Parathyroid adenoma (tissue), 2 donors: ENCODE data around the gene MAP3K3.

Experiments used
- H2AFZ ChIP-seq: fragments of 300-600 bp; sonication (generic); one replicate; pipeline ENCODE4 v1.7.0; 2017; ENCODE audit warnings: antibody characterized with exemption, mild to moderate bottlenecking
- H3K27ac ChIP-seq: fragments of 300-600 bp; sonication (generic); one replicate; pipeline ENCODE4 v1.7.0; 2017
- H3K27me3 ChIP-seq: fragments of 300-600 bp; sonication (generic); one replicate; pipeline ENCODE4 v1.7.0; 2017; ENCODE audit warnings: low read length; ENCODE audit not compliant: control insufficient read depth, insufficient read depth
- H3K36me3 ChIP-seq: fragments of 300-600 bp; sonication (generic); one replicate; pipeline ENCODE4 v1.7.0; 2017; ENCODE audit warnings: low read length; ENCODE audit not compliant: control insufficient read depth, insufficient read depth
- H3K4me1 ChIP-seq: fragments of 300-600 bp; sonication (generic); one replicate; pipeline ENCODE4 v1.7.0; 2017; ENCODE audit warnings: control low read depth
- H3K4me2 ChIP-seq: fragments of 300-600 bp; sonication (generic); one replicate; pipeline ENCODE4 v1.7.0; 2017; ENCODE audit warnings: low read length
- H3K4me3 ChIP-seq: fragments of 300-600 bp; sonication (generic); one replicate; pipeline ENCODE4 v1.7.0; 2017; ENCODE audit warnings: low read depth, low read length
- H3K79me2 ChIP-seq: fragments of 300-600 bp; sonication (generic); one replicate; pipeline ENCODE4 v1.7.0; 2017; ENCODE audit warnings: control low read depth
- H3K9ac ChIP-seq: fragments of 300-600 bp; sonication (generic); one replicate; pipeline ENCODE4 v1.7.0; 2017; ENCODE audit warnings: mild to moderate bottlenecking
- H3K9me3 ChIP-seq: fragments of 300-600 bp; sonication (generic); one replicate; pipeline ENCODE4 v1.7.0; 2017; ENCODE audit warnings: low read length; ENCODE audit not compliant: control insufficient read depth
- TF ChIP-seq, protein P1 (sequence below): fragments of 300-600 bp; sonication (generic); IDR thresholded peaks from one replicate; pipeline ENCODE4 v1.7.0; 2017; ENCODE audit warnings: antibody characterized with exemption, mild to moderate bottlenecking
- donor health status: primary hyperparathyroidism.

The MAP3K3 gene

GRCh38 chr17:63698381-63698885, 76.2 kb downstream of the MAP3K3 start:
- TF ChIP-seq, protein P1, sequence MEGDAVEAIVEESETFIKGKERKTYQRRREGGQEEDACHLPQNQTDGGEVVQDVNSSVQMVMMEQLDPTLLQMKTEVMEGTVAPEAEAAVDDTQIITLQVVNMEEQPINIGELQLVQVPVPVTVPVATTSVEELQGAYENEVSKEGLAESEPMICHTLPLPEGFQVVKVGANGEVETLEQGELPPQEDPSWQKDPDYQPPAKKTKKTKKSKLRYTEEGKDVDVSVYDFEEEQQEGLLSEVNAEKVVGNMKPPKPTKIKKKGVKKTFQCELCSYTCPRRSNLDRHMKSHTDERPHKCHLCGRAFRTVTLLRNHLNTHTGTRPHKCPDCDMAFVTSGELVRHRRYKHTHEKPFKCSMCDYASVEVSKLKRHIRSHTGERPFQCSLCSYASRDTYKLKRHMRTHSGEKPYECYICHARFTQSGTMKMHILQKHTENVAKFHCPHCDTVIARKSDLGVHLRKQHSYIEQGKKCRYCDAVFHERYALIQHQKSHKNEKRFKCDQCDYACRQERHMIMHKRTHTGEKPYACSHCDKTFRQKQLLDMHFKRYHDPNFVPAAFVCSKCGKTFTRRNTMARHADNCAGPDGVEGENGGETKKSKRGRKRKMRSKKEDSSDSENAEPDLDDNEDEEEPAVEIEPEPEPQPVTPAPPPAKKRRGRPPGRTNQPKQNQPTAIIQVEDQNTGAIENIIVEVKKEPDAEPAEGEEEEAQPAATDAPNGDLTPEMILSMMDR, result no peak
- Histone ChIP-seq H3K9ac (no peak overlapping the region), H3K79me2 (no peaks in the 10 kb centered on the region), H3K27ac (no peak overlapping the region), H3K4me1 (peaks cover 4% of the 10 kb centered on the region), H3K36me3 (no peaks in the 10 kb centered on the region), H3K27me3 (no peaks in the 10 kb centered on the region), H3K9me3 (no peaks in the 10 kb centered on the region), H3K4me3 (no peak overlapping the region), H3K4me2 (no peak overlapping the region), H2AFZ (peak overlapping the region; percentile 65)

DNA sequence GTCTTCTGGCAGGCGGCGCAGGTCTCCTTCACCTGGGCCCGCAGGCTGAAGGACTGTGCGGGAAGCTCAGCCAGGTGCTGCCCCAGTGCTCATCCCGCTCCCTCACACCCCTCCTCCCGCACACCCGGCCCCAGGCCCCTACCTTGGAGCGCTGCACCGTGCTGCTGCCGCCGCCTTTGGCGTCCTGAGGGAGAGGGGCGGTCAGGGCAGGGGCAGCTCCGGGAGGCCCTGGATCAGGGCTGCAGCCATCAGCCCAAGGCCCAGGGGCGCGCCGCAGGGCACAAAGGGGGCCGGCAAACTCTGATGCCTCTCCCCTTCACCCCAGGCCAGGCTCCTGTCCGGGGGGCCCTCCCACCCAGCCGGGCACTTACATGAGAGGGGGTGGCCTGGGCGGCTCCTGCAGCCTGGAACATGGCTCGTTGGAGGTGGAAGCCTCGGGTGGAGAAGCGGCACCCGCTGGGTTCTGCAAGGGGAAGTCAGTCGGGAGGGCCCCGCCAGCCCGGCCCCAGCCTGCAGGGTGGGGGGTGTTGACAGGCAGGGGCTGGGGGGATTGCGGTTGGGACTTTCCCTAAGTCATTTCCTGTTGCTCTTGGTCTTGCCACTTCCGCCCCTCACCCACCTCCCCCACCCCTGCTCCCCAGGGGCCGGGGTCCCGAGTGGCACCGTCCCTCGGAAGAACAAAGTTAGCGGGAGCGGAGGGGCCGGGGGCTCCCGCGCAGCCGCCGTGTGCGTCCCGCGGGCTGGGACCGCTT, 76.8 kb downstream of the MAP3K3 start:
- TF ChIP-seq, protein P1, result no peak
- H3K79me2 ChIP-seq, result no peaks in the 10 kb centered on the region
- peaks cover 4% of the 10 kb centered on the region for H3K4me1 ChIP-seq
- no peaks in the 10 kb centered on the region for H3K36me3 ChIP-seq
- peak overlapping the region; percentile 31 for H3K4me3 ChIP-seq
- H2AFZ ChIP-seq, result peak overlapping the region; percentile 65
- no peak overlapping the region for H3K9ac ChIP-seq
- H3K4me2 ChIP-seq, result peak overlapping the region; percentile 51
- H3K27ac ChIP-seq, result peak overlapping the region; percentile 13
- H3K27me3 ChIP-seq, result no peaks in the 10 kb centered on the region
- no peaks in the 10 kb centered on the region for H3K9me3 ChIP-seq

- H2AFZ ChIP-seq, result peak within 1 kb of the TSS; percentile 79
- TF ChIP-seq, protein P1, result no peak
- H3K4me2 ChIP-seq, result peak within 1 kb of the TSS; percentile 63
- H3K4me3 ChIP-seq, result peak within 1 kb of the TSS; percentile 31
- no peaks in the 10 kb centered on the region for H3K27me3 ChIP-seq
- H3K9me3 ChIP-seq, result no peaks in the 10 kb centered on the region
- no peaks in the 10 kb centered on the region for H3K36me3 ChIP-seq
- no peaks in the 10 kb centered on the region for H3K79me2 ChIP-seq
- peak within 1 kb of the TSS; percentile 22 for H3K27ac ChIP-seq
- H3K4me1 ChIP-seq, result peaks cover 4% of the 10 kb centered on the region
- no peak within 1 kb of the TSS for H3K9ac ChIP-seq
These were observed 77.7 kb downstream of the MAP3K3 start, which contains the start of gene LIMD2 for GRCh38 chr17:63699638-63700527. Gene LIMD2, minus strand, starts transcription at chr17:63700125. Its CDS starts 827 bp downstream, at chr17:63699298.

GRCh38 chr17:63700528-63701455, 78.6 kb downstream of the MAP3K3 start:
- peak overlapping the region; percentile 22 for H3K27ac ChIP-seq
- H3K79me2 ChIP-seq, result no peaks in the 10 kb centered on the region
- no peaks in the 10 kb centered on the region for H3K36me3 ChIP-seq
- no peaks in the 10 kb centered on the region for H3K9me3 ChIP-seq
- H3K4me2 ChIP-seq, result peak overlapping the region; percentile 47
- H3K4me1 ChIP-seq, result peaks cover 4% of the 10 kb centered on the region
- peak overlapping the region; percentile 11 for H3K4me3 ChIP-seq
- TF ChIP-seq, protein P1, result no peak
- H3K9ac ChIP-seq, result no peak overlapping the region
- H3K27me3 ChIP-seq, result no peaks in the 10 kb centered on the region
- peak overlapping the region; percentile 79 for H2AFZ ChIP-seq
